RKO (cell line): ENCODE results near the gene HSD11B1.

Experiments used
- DNase-seq: peaks from one replicate; pipeline ENCODE4 v3.0.0-alpha.2; 2016; ENCODE audit warnings: low spot score

The HSD11B1 gene

GRCh38 chr1:209727785-209728184, 23.1 kb downstream of the HSD11B1 start:
- no peak for DNase-seq

GRCh38 chr1:209728466-209728865, 23.8 kb downstream of the HSD11B1 start:
- DNase-seq: no peak

- no peak for DNase-seq
Measured at GRCh38 chr1:209729436-209729835, 24.8 kb downstream of the HSD11B1 start.

- DNase-seq: no peak
Measured at GRCh38 chr1:209732725-209733124, 28.1 kb downstream of the HSD11B1 start.

- DNase-seq: peak; percentile 11
Measured at GRCh38 chr1:209733409-209734192, 29.0 kb downstream of the HSD11B1 start.

- DNase-seq: no peak
Measured at GRCh38 chr1:209736490-209737117, 32.0 kb downstream of the HSD11B1 start.

DNA sequence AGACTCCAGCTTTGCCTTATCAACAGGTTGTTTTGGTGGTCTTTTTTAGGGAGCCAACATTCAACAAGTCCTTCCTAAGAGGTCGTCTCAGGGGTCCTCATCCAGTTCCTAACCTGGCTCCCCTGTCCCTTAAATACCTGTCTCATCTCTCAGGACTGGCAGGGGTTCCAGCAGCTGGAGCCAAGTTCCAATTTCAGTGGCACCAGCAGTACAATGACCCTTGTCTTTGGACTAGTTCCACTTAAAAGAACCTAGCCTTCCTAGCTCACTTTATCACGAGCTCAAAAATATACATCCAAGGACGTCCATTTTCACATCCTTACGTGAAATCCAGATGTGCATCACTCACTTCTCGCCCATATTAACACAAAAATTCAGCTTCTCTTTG, 32.5 kb downstream of the HSD11B1 start:
- no peak for DNase-seq

DNA sequence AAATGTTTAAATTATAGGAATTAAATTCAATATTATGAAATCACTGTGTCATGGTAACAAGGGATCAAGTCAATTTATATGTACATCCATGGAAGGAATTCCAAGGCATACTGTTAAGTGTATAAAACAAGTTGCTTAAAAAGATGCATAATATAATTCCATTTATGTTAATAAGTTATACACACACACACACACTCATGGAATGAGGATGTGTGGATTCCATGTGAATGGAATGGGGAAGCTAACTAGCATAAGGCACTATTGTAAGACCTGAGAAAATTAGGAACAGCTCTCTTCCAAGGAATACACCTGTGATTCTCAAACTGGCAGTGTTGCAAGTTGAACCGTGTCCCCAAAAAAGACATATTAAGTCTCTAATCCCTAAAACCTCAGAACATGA, 33.6 kb downstream of the HSD11B1 start:
- DNase-seq: no peak

GRCh38 chr1:209741193-209741592, 36.5 kb downstream of the HSD11B1 start:
- DNase-seq: no peak

DNA sequence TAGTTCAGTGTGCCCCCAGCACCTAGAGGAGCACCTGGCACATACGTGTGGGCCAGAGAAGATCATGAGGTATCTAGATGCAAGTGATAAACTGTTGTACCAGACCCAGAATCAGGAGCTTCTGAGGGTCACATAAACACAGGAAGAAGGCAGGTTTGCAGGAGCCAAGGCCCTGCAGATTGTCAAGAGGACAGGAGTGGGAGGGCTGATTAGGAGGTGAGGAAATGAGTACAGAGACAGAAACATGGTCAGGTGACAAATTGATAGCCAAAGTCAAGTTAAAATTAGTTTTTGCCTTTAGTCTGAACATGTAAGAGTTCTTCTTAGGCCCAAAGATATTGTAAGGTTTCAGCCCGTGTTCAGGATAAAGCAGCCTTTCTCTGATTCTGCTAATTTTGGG, 37.2 kb downstream of the HSD11B1 start:
- no peak for DNase-seq

- DNase-seq: peak; percentile 4
Measured at GRCh38 chr1:209742409-209743144, 37.9 kb downstream of the HSD11B1 start.

DNA sequence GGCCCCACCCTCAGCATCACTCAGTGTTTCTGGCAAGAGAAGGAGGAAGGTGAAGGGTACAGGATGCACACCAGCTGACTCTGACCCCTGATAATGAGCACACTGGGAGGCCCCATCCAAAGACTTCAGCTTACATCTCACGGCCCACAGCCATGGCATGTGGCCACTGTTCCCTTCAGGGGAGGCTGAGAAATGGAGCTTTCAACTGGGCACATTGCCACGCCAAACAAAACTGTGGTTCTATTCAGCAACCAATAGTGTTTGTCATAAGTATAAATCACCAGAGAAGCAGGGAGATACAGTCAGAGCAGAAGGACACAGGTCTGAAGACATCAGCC, 38.5 kb downstream of the HSD11B1 start:
- DNase-seq: no peak

DNA sequence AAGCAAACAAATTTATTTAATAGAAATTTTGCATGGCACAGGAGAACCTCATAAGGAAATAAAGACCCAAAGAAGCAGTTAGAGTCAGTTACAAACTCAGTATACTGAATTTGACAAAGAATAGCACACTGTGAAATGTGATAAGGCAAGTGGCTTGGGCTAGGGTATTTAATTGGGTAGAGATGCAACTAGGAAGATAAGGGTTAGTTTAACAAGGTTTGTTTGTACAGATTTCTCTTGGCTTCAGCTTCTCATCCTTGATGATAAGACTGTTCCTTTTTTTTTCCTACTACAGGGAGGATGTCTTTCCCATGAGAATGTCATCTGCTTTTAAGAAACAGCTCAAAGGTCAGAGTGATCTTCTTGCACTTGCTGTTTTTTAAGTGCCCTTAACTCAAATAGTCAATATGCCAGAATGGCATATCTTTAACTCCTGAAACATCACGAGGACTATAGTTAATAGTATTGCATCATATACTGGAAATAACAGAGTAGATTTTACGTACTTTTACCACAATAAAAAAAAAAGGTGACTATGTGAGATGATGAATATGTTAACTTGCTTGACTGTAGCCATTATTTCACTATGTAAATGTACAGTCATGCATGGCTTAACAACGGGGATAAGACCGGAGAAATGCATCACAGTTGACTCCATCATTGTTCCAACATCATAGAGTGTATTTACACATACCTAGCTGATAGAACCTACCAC, 42.0 kb downstream of the HSD11B1 start:
- peak; percentile 43 for DNase-seq

- peak; percentile 91 for DNase-seq
Measured at GRCh38 chr1:209747580-209748262, 43.1 kb downstream of the HSD11B1 start.

GRCh38 chr1:209748620-209749019, 44.0 kb downstream of the HSD11B1 start:
- DNase-seq: no peak

- DNase-seq: no peak
Measured at GRCh38 chr1:209749205-209749604, 44.6 kb downstream of the HSD11B1 start.

DNA sequence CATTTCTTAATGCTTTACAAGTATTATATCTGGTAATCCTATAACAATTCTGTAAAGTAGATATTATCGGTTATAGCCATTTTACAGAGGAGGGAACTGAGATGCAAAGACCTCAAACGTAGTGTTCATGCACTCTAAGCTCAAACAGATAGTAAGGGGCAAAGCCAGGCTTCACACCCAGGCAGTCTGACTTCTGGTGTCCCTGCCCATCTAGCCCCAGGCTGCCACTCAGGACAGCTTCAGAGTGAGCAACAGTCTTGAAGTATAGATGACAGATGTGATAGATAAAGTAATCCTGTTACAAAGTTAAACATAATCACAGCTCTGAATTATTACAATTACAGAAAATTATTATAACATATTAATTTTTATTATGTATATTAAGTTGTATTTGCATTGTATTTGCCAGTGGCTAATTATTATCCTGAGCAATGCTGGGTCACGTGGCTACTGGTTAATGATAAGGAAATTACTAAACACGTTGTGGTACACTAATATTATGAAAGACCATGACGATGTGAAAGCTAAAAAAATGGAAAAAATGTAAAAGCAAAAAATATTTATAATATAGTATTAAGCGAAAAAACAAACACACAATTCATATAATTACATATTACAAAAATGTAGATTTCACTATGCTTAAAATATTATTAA, 45.2 kb downstream of the HSD11B1 start:
- no peak for DNase-seq

GRCh38 chr1:209751627-209752231, 47.1 kb downstream of the HSD11B1 start:
- no peak for DNase-seq

GRCh38 chr1:209752890-209753289, 48.2 kb downstream of the HSD11B1 start:
- no peak for DNase-seq

GRCh38 chr1:209755256-209755655, 50.6 kb downstream of the HSD11B1 start:
- no peak for DNase-seq
